Activated CD4-positive, alpha-beta T cell treated with anti-CD3 and anti-CD28 coated beads for 36 hours (primary cell): ENCODE measurements around the gene SDC3. TPM values are rescaled to one million over a fixed set of nuclear protein-coding genes. Genes with fewer than 3 reads are reported as not detected.
A peak's percentile ranks its signal among the peaks of the same experiment; 100 is the strongest.

Source experiments
- ATAC-seq: fragments of 200-7000 bp; cut with Tn5 transposase; one replicate; pipeline ENCODE4 v1.10.0; 2021; ENCODE audit warnings: mild to moderate bottlenecking, moderate library complexity
- CTCF ChIA-PET: fragments of 350-600 bp; sonication (Branson Sonifier 250); formaldehyde crosslinking; loops from one replicate; lab custom pipeline; 2021; ENCODE audit warnings: antibody characterized with exemption; lab: Charles Lee
- POLR2A ChIA-PET: fragments of 350-600 bp; sonication (Branson Sonifier 250); formaldehyde crosslinking; loops from one replicate; lab custom pipeline; 2021; ENCODE audit warnings: antibody characterized with exemption, inconsistent platforms; lab: Charles Lee
- DNase-seq: peaks from one replicate; pipeline ENCODE4 v3.0.0-alpha.2; 2020
- H3K27ac Mint-ChIP-seq: one replicate; pipeline ENCODE4 v1.8.0; 2021; ENCODE audit warnings: mixed read lengths
- H3K27me3 Mint-ChIP-seq: one replicate; pipeline ENCODE4 v1.8.0; 2021; ENCODE audit warnings: mixed read lengths
- H3K36me3 Mint-ChIP-seq: one replicate; pipeline ENCODE4 v1.8.0; 2021; ENCODE audit warnings: low read depth, mixed read lengths
- H3K4me1 Mint-ChIP-seq: one replicate; pipeline ENCODE4 v1.8.0; 2021; ENCODE audit warnings: mixed read lengths
- H3K4me3 Mint-ChIP-seq: one replicate; pipeline ENCODE4 v1.8.0; 2021; ENCODE audit warnings: mild to moderate bottlenecking, moderate library complexity, mixed read lengths
- H3K9me3 Mint-ChIP-seq: one replicate; pipeline ENCODE4 v1.8.0; 2021; ENCODE audit warnings: low read depth, mixed read lengths
- intact Hi-C, 2 experiments: fragments of 100-400 bp; cut with DNase I in 1 of 2; cut with micrococcal nuclease in 1 of 2; formaldehyde crosslinking; loops; one replicate each; pipeline versions ENCODE4 v1.14.2 to v1.15.1; 2022 to 2024; cut with DNase I, micrococcal nuclease
- total RNA-seq, 2 experiments: library from RNA; stranded (reverse); gene quantifications; one replicate each; pipeline ENCODE4 v1.2.3, GENCODE V29; 2021

The SDC3 gene
- total RNA-seq, 2 experiments from 2014 or later = 0.18 to 0.37 TPM

DNA sequence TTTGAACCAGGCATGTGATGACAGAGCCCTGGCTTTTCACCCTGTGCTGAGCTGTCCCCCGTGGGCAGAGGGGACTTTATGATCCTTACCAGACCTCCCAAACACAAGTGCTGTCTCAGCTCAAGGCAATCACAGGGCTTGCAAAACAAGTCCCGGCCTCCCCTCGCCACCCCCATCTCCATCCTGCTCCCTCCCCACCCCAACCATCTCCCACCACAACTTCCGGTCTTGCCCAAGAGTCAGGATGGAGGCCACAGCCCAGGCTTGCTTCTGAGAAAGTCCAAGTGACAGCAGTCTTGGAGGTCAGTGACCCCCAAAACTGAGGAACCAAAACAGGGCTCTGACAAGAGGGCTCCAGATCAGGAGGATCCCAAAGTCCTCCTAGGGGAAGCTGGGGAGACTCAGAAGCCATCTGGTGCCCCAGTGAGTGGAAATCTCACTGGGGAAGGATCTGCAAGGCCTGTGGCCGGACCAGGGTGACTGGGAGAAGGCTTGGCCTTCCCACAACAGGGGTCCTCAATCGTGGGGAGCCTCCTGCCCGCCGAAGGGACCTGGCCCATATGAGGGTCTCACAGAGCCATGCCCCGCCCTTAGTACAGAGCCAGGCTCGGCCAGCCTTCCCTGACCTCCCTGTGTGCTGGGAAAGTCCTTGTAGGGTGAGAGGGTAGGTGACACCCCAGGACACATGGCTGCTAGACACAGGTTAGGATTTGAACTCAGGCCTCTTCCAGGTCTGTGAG lies 4.5 kb upstream of the SDC3 start:
- ATAC-seq (no peak), DNase-seq (no peak)
- peaks cover 10% of the 10 kb centered on the region for H3K27me3 Mint-ChIP-seq
- no peaks in the 10 kb centered on the region for H3K36me3 Mint-ChIP-seq
- no peak overlapping the region for H3K27ac Mint-ChIP-seq
- ChIA-PET POLR2A (no interaction called here), CTCF (interaction anchor here (1.1 to 8.0 kb wide), 5 partner anchors 10 to 109 kb away, joined by 3 to 145 read pairs (median 7); no protein-coding TSS in a partner anchor)
- intact Hi-C loops = no loop called here
- H3K4me1 Mint-ChIP-seq = peaks cover 7% of the 10 kb centered on the region
- H3K9me3 Mint-ChIP-seq = no peaks in the 10 kb centered on the region
- no peak overlapping the region for H3K4me3 Mint-ChIP-seq

DNA sequence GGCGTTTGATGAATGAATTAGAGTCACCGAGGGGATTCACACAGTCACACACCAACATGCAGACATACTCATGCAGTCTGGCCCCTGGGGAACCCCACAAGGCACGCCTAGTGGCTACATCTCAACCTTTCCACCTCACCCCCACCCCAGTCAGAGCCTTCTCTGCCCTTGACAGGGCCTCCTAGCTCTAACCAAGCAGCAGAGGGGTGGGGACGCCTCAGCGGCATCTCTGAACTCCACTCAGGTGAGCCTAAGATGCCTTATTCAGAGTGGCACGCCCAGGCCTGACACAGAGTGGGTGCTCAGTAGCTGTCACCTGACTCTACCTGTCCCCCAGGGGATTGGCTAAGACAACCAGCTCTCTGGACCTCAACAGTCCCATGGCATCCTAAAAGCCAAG lies 3.7 kb upstream of the SDC3 start:
- no peak overlapping the region for H3K4me3 Mint-ChIP-seq
- POLR2A ChIA-PET = no interaction called here
- DNase-seq (no peak), ATAC-seq (no peak)
- peaks cover 16% of the 10 kb centered on the region for H3K27me3 Mint-ChIP-seq
- H3K4me1 Mint-ChIP-seq = peaks cover 12% of the 10 kb centered on the region
- no peaks in the 10 kb centered on the region for H3K9me3 Mint-ChIP-seq
- intact Hi-C loops = no loop called here
- no peaks in the 10 kb centered on the region for H3K36me3 Mint-ChIP-seq
- no peak overlapping the region for H3K27ac Mint-ChIP-seq
- CTCF ChIA-PET = interaction anchor here (1.0 to 8.0 kb wide), 11 partner anchors 8 to 193 kb away, joined by 3 to 145 read pairs (median 6); no protein-coding TSS in a partner anchor

- ATAC-seq (peak; percentile 74), DNase-seq (peak; percentile 82)
- Mint-ChIP-seq H3K36me3 (no peaks in the 10 kb centered on the region), H3K27me3 (peaks cover 20% of the 10 kb centered on the region), H3K9me3 (no peaks in the 10 kb centered on the region), H3K27ac (no peak overlapping the region), H3K4me1 (peaks cover 13% of the 10 kb centered on the region), H3K4me3 (no peak overlapping the region)
- CTCF ChIA-PET = interaction anchor here (0.5 to 8.0 kb wide), 24 partner anchors 9 to 771 kb away, joined by 3 to 145 read pairs (median 4); no protein-coding TSS in a partner anchor
- POLR2A ChIA-PET = no interaction called here
- intact Hi-C loops = loop anchor here (1.0 to 2.0 kb wide), 5 partner anchors 110 to 193 kb away; no protein-coding TSS in a partner anchor
Measured at GRCh38 chr1:30911059-30911954, 2.7 kb upstream of the SDC3 start.

DNA sequence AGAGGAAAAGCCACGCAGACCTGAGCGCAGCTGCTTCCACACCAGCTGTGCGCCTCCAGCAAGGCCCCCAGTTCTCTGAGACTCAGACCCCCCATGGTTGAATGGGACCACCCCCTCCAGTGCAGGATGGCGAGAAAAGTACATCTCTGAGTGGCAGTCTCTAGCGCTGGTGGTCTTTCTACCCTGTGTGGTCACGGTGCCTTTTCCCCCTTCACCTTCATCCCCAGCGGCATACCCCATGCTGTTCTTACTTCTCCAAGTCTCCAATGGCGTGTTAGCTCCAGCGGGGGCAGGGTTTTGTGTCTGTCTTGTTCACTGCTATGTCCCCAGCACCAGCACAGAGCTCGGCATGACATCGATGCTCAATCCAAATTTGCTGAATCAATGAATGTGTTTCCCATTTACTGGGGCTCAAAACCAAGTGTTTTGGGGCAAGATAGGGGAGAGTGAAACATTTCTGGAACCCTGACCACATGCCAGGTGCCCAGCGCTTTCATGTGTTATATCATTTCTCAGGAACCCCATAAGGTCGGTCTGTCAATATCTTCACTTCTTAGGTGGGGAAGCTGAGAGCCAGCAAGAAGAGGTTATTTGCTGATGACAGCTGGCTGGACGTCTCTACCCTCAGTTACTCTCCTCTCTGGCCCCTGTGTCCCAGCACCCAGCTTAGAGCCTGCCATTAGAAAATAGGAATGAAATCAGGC lies 959 bp upstream of the SDC3 start:
- no peak for ATAC-seq
- H3K4me1 Mint-ChIP-seq = peaks cover 13% of the 10 kb centered on the region
- H3K4me3 Mint-ChIP-seq = peak overlapping the region; percentile 72
- no peaks in the 10 kb centered on the region for H3K9me3 Mint-ChIP-seq
- intact Hi-C loops = loop anchor here in 1 of 2 experiments (2.0 kb wide), 1 partner anchor 191 kb away; no protein-coding TSS in a partner anchor
- no peak overlapping the region for H3K27ac Mint-ChIP-seq
- POLR2A ChIA-PET = no interaction called here
- DNase-seq = peak; percentile 33
- H3K27me3 Mint-ChIP-seq = peaks cover 28% of the 10 kb centered on the region
- H3K36me3 Mint-ChIP-seq = no peaks in the 10 kb centered on the region
- CTCF ChIA-PET = interaction anchor here (0.6 to 8.0 kb wide), 12 partner anchors 11 to 734 kb away, joined by 3 to 145 read pairs (median 4); no protein-coding TSS in a partner anchor

DNA sequence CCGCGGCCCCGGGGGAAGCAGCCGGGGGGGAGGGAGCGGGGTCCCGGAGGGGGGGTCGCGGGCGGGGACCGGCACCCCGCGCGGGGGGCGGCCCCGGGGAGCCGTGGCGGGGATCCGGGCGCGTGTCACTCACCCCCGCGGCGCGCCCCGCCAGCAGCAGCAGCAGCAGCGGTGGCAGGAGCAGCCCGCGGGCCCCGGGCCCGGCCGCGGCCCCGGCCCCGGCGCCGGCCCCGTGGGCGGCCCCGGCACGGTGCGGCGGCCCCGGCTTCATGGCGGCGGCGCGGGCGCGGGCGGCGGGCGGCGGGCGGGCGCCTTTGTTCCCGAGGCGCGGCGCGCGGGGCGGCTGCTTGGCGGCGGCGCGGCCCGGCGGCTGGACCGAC lies 252 bp downstream of the SDC3 start:
- no peak overlapping the region for H3K4me3 Mint-ChIP-seq
- H3K27me3 Mint-ChIP-seq = peaks cover 28% of the 10 kb centered on the region
- intact Hi-C loops = no loop called here
- no peak overlapping the region for H3K27ac Mint-ChIP-seq
- no peaks in the 10 kb centered on the region for H3K9me3 Mint-ChIP-seq
- peaks cover 13% of the 10 kb centered on the region for H3K4me1 Mint-ChIP-seq
- ChIA-PET POLR2A (no interaction called here), CTCF (interaction anchor here (1.0 to 8.0 kb wide), 2 partner anchors 104 to 190 kb away, joined by 3 to 145 read pairs; no protein-coding TSS in a partner anchor)
- DNase-seq (peak; percentile 26), ATAC-seq (no peak)
- H3K36me3 Mint-ChIP-seq = no peaks in the 10 kb centered on the region

DNA sequence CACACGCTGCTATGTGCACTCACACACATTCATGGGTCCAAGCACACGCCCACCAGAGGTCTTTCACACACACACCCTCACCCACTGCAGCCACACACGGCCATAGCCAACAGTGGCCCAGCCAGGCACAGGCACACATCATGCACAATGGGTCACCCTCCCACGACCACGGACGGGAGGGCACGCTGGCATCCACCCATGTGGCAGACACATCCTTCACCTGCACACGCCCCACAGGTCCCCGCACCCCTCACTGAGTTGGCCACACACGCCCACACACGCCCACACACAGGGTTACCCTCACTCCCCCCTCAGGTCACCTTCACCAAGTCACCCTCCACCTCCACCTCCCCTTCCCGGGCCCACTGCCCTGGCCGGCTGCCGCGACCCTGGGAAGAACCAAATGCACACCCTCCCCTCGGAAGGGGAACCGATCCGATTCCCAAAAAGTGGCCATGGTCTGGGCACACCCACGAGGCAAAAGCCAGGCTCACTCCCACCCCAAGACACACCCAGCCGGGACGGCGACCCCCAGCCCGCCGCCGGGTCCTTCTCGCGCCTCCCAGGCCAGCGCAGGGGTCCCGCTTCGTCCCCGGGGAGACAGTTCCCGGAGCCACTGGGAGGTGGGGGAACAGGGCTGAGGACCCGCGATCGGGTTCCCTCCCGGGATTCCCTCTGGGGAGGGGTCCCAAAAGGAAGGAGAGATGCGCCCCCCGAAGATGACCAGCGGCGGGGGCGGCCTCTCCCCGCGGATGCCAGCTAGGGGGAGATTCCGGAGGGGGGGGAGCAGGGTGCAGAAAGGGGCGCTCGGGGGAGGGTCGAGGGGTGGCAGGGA lies 860 bp downstream of the SDC3 start:
- Mint-ChIP-seq H3K9me3 (no peaks in the 10 kb centered on the region), H3K4me3 (peak overlapping the region; percentile 68), H3K27me3 (peaks cover 28% of the 10 kb centered on the region), H3K4me1 (peaks cover 11% of the 10 kb centered on the region), H3K36me3 (no peaks in the 10 kb centered on the region), H3K27ac (peak overlapping the region; percentile 47)
- DNase-seq = no peak
- ChIA-PET POLR2A (no interaction called here), CTCF (interaction anchor here (1.0 to 8.0 kb wide), 2 partner anchors 104 to 190 kb away, joined by 3 to 145 read pairs; no protein-coding TSS in a partner anchor)
- no peak for ATAC-seq
- intact Hi-C loops = no loop called here

- Mint-ChIP-seq H3K27ac (peak overlapping the region; percentile 47), H3K4me1 (peaks cover 11% of the 10 kb centered on the region), H3K9me3 (no peaks in the 10 kb centered on the region), H3K27me3 (peaks cover 28% of the 10 kb centered on the region), H3K4me3 (peak overlapping the region; percentile 68), H3K36me3 (no peaks in the 10 kb centered on the region)
- ChIA-PET CTCF (interaction anchor here (0.7 to 0.8 kb wide), 2 partner anchors 25 to 124 kb away, joined by 3 to 4 read pairs; no protein-coding TSS in a partner anchor), POLR2A (no interaction called here)
- DNase-seq (no peak), ATAC-seq (no peak)
- intact Hi-C loops = no loop called here
Measured at GRCh38 chr1:30906631-30907441, 1.7 kb downstream of the SDC3 start.

DNA sequence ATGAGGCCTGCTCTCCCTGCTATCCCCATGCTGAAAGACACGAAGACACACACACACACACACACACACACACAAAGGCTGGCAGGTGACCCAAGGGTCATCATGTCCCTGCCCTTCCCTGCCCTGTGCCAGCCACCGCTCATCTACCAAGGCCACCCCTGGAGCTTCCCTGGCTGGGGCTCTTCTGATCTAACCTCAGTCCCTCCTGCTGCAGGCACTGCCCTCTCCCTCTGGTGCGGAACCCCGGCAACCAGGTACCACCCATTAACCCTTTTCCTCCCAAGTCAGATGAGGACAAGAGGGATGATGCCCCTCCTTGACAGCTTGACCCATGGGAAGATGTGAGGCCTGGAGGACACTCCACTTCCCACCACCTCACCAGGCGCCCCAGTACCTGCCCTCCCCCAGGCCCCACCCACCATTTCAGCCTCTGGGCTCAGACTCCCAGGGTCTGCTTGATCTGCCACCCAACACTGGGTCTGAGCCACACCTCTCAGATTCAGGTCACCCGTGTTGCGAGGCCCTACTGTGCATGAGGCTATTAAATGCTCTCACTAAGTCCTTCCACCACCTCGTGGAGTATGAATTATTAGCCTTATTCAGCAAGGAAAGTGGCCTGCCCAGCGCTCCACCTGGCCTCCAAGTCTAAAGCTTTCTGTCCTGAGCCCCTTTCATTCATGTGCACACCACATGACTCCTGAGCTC lies 2.5 kb downstream of the SDC3 start:
- ChIA-PET POLR2A (no interaction called here), CTCF (interaction anchor here (0.8 to 1.7 kb wide), 2 partner anchors 124 to 127 kb away, joined by 3 to 4 read pairs; no protein-coding TSS in a partner anchor)
- DNase-seq (no peak), ATAC-seq (no peak)
- no peak overlapping the region for H3K4me3 Mint-ChIP-seq
- intact Hi-C loops = no loop called here
- H3K27me3 Mint-ChIP-seq = peaks cover 28% of the 10 kb centered on the region
- H3K36me3 Mint-ChIP-seq = no peaks in the 10 kb centered on the region
- H3K4me1 Mint-ChIP-seq = peaks cover 11% of the 10 kb centered on the region
- H3K9me3 Mint-ChIP-seq = no peaks in the 10 kb centered on the region
- H3K27ac Mint-ChIP-seq = no peak overlapping the region

GRCh38 chr1:30905403-30905802 lies 3.2 kb downstream of the SDC3 start:
- H3K4me1 Mint-ChIP-seq = peaks cover 11% of the 10 kb centered on the region
- POLR2A ChIA-PET = no interaction called here
- ATAC-seq = no peak
- intact Hi-C loops = no loop called here
- no peak overlapping the region for H3K27ac Mint-ChIP-seq
- no peak overlapping the region for H3K4me3 Mint-ChIP-seq
- peaks cover 28% of the 10 kb centered on the region for H3K27me3 Mint-ChIP-seq
- CTCF ChIA-PET = interaction anchor here (0.8 to 2.5 kb wide), 3 partner anchors 23 to 127 kb away, joined by 3 to 11 read pairs (median 4); no protein-coding TSS in a partner anchor
- DNase-seq = no peak
- H3K9me3 Mint-ChIP-seq = no peaks in the 10 kb centered on the region
- H3K36me3 Mint-ChIP-seq = no peaks in the 10 kb centered on the region
